AG09319 (cell line): ENCODE data around the gene RABGGTA.

Experiments used
- DNase-seq: peaks from one replicate; pipeline ENCODE4 v3.0.0-alpha.2; 2010; ENCODE audit warnings: low read depth; ENCODE audit errors: extremely low read depth
- CTCF ChIP-seq: IDR thresholded peaks from 2 replicates; pipeline ENCODE4 v1.5.1; 2011; ENCODE audit warnings: low read depth, mild to moderate bottlenecking, inconsistent platforms, low read length, moderate library complexity

The RABGGTA gene

GRCh38 chr14:24298892-24299254 is 27.5 kb upstream of the RABGGTA start:
- no peak for TF ChIP-seq CTCF
- no peak for DNase-seq

- TF ChIP-seq CTCF: peak; percentile 30
- no peak for DNase-seq
Measured at GRCh38 chr14:24297190-24297964, 26.0 kb upstream of the RABGGTA start.

GRCh38 chr14:24296341-24297157 is 25.2 kb upstream of the RABGGTA start:
- peak; percentile 68 for DNase-seq
- TF ChIP-seq CTCF: peak; percentile 79

- TF ChIP-seq CTCF: no peak
- DNase-seq: no peak
Measured at GRCh38 chr14:24293525-24293924, 22.1 kb upstream of the RABGGTA start.

GRCh38 chr14:24292118-24292807 is 20.9 kb upstream of the RABGGTA start:
- no peak for TF ChIP-seq CTCF

GRCh38 chr14:24291446-24292117 is 20.2 kb upstream of the RABGGTA start:
- no peak for TF ChIP-seq CTCF
- no peak for DNase-seq

More at GRCh38 chr14:24292118-24292807, 20.9 kb upstream of the RABGGTA start:
- DNase-seq: no peak
